Subcutaneous abdominal adipose tissue (tissue), 5 donors: ENCODE data around the gene GALNT10.

ENCODE experiments used
- H3K27ac ChIP-seq: one replicate; pipeline ENCODE4 v1.7.0; 2013; ENCODE audit warnings: low read depth, mild to moderate bottlenecking, inconsistent platforms, low read length, moderate library complexity
- H3K27me3 ChIP-seq, 5 donors: one replicate each; pipeline ENCODE4 v1.7.0; 2013; ENCODE audit warnings: low read length in 5 of 5, inconsistent platforms in 1 of 5; ENCODE audit not compliant: control insufficient read depth in 5 of 5, insufficient read depth in 4 of 5
- H3K36me3 ChIP-seq, 5 donors: one replicate each; pipeline ENCODE4 v1.7.0; 2013; ENCODE audit warnings: low read length in 5 of 5; ENCODE audit not compliant: control insufficient read depth in 5 of 5, insufficient read depth in 5 of 5
- H3K4me1 ChIP-seq, 5 donors: one replicate each; pipeline ENCODE4 v1.7.0; 2013; ENCODE audit warnings: low read length in 5 of 5, mild to moderate bottlenecking in 3 of 5, moderate library complexity in 1 of 5; ENCODE audit not compliant: control insufficient read depth in 5 of 5, insufficient read depth in 5 of 5
- H3K4me3 ChIP-seq, 5 donors: one replicate each; pipeline ENCODE4 v1.7.0; 2013; ENCODE audit warnings: low read length in 5 of 5, low read depth in 1 of 5
- H3K9ac ChIP-seq, 5 donors: one replicate each; pipeline ENCODE4 v1.7.0; 2013; ENCODE audit warnings: low read length in 5 of 5, mild to moderate bottlenecking in 4 of 5, moderate library complexity in 3 of 5
- H3K9me3 ChIP-seq, 5 donors: one replicate each; pipeline ENCODE4 v1.7.0; 2013; ENCODE audit warnings: low read length in 5 of 5; ENCODE audit not compliant: control insufficient read depth in 5 of 5
- donor health status: healthy.
- donor health status: healthy.
- donor health status: healthy.
- donor health status: healthy.
- donor health status: healthy.

Gene GALNT10

GRCh38 chr5:154260224-154260927 lies 69.8 kb downstream of the GALNT10 start:
- no peak overlapping the region for H3K4me3 ChIP-seq
- H3K4me1 ChIP-seq, result peaks cover 4 to 16% (median 12%) of the 10 kb centered on the region in 5 donors
- no peaks in the 10 kb centered on the region for H3K27me3 ChIP-seq
- H3K9me3 ChIP-seq, result no peaks in the 10 kb centered on the region
- no peaks in the 10 kb centered on the region for H3K36me3 ChIP-seq
- H3K9ac ChIP-seq, result no peak overlapping the region
- H3K27ac ChIP-seq, result no peak overlapping the region

DNA sequence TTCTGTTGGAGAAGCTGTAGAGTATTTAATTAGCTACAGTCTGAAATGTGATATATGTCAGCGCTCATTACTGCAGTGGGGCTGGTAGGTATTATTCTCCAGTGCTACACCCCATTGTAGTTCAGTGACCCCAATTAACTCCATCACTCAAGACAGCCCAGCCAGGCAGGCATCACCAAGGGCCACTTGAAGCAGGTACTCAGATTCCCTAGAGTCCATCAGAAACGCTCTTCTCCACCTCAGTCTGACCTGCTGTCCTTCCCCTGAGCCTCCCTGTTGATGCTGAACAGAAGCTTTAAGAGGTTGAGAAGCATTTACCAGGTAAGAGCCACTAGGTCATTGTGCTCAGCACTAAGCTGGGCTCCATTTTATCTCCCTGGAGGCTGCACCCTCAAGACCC lies 71.8 kb downstream of the GALNT10 start:
- Histone ChIP-seq H3K36me3 (no peaks in the 10 kb centered on the region), H3K27ac (no peak overlapping the region), H3K4me1 (peaks cover 2 to 19% (median 12%) of the 10 kb centered on the region in 5 donors), H3K27me3 (no peaks in the 10 kb centered on the region), H3K9ac (no peak overlapping the region), H3K4me3 (no peak overlapping the region), H3K9me3 (no peaks in the 10 kb centered on the region)

DNA sequence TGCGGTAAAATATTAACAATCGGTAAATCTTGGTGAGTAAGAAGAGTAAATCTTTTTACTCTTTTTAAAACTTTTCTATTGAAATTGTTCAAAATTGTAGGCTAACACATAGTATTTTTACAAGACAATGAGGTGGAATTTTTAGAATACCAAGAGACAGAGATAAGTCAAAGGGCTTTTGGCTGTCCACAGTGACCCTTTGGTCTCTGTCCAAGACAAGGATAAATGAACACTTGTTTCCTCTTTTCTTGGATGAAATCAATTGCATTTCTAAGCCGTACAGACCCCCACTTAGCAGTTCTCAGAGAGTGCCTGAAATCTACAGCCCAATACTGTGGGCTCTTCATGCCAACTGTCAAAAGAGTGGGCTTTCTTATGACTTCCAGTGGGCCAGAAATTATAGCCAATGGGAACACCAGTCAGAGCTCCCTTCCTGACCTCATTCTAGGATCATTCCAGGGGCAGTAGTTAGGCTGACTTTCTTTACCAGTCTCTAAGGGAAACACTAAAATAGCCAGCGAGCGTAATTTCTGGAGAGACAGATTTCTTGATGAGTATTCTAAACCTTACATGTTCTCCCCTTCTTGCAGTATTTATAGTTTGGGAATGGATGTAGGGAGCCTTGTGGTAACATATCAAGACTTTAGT lies 74.1 kb downstream of the GALNT10 start:
- Histone ChIP-seq H3K27me3 (no peaks in the 10 kb centered on the region), H3K4me1 (peaks cover 2 to 19% (median 13%) of the 10 kb centered on the region in 5 donors), H3K9me3 (no peaks in the 10 kb centered on the region), H3K9ac (no peak overlapping the region), H3K36me3 (no peaks in the 10 kb centered on the region), H3K27ac (no peak overlapping the region), H3K4me3 (no peak overlapping the region)

DNA sequence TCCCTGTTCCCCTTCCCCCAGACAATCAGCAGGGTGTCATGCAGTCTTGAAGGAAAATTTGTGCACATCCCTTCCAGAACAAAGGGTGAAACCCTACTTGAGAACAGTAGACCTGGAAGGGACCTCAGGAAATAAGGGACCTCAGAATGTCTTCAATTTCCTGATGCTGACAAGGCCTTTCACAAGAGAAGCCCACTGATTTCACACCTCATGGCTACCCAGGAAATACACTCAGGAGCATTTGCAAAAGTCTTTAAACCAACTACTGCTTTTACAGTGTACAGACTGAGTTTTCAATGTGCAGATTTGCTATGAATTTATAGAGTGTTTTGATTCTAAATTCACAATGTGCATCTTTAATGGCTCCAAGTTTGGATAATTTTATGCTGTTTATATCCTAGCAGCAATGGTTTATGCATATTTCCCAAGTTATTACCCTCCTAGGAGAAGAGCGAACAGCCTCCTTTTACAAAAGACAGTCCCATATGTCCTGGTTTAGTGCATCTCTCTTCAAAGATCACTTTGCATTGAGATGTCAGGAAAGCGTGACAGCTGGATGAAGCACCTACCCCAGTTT lies 74.8 kb downstream of the GALNT10 start:
- no peaks in the 10 kb centered on the region for H3K27me3 ChIP-seq
- no peak overlapping the region for H3K9ac ChIP-seq
- H3K9me3 ChIP-seq, result no peaks in the 10 kb centered on the region
- peaks cover 2 to 17% (median 13%) of the 10 kb centered on the region in 5 donors for H3K4me1 ChIP-seq
- H3K36me3 ChIP-seq, result no peaks in the 10 kb centered on the region
- H3K4me3 ChIP-seq, result no peak overlapping the region
- H3K27ac ChIP-seq, result no peak overlapping the region

GRCh38 chr5:154267516-154267915 lies 77.0 kb downstream of the GALNT10 start:
- no peak overlapping the region for H3K27ac ChIP-seq

GRCh38 chr5:154268073-154268472 lies 77.5 kb downstream of the GALNT10 start:
- Histone ChIP-seq H3K4me1 (peaks cover 2 to 25% (median 21%) of the 10 kb centered on the region in 5 donors), H3K36me3 (no peaks in the 10 kb centered on the region)

More at GRCh38 chr5:154267516-154267915, 77.0 kb downstream of the GALNT10 start:
- no peaks in the 10 kb centered on the region for H3K9me3 ChIP-seq
- H3K4me1 ChIP-seq, result peaks cover 2 to 20% (median 15%) of the 10 kb centered on the region in 5 donors
- H3K36me3 ChIP-seq, result no peaks in the 10 kb centered on the region
- H3K9ac ChIP-seq, result no peak overlapping the region
- no peak overlapping the region for H3K4me3 ChIP-seq
- no peaks in the 10 kb centered on the region for H3K27me3 ChIP-seq

DNA sequence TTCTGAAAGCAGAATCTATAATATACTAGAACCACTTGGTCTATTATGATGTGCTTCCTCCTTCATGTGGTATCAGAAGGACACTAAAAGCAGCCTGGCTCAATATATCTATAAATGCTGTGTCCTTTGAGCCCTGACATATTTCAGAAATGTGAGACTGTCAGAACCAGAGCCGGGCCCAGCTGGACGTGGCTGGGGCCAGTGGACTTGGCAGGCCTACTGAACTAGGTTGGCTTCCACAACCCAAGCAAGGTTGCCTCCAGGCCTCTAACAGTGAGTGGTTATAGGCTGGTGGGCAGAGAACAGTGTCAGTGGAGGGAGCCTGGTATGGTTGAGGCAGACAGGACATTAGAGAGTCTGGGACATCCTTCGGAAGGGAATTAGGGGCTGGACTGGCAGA lies 78.9 kb downstream of the GALNT10 start:
- H3K4me1 ChIP-seq, result peaks cover 2 to 32% (median 31%) of the 10 kb centered on the region in 5 donors
- H3K9me3 ChIP-seq, result no peaks in the 10 kb centered on the region
- no peak overlapping the region for H3K27ac ChIP-seq
- H3K27me3 ChIP-seq, result no peaks in the 10 kb centered on the region
- H3K9ac ChIP-seq, result no peak overlapping the region
- no peak overlapping the region for H3K4me3 ChIP-seq
- no peaks in the 10 kb centered on the region for H3K36me3 ChIP-seq

More at GRCh38 chr5:154268073-154268472, 77.5 kb downstream of the GALNT10 start:
- Histone ChIP-seq H3K27me3 (no peaks in the 10 kb centered on the region), H3K9me3 (no peaks in the 10 kb centered on the region), H3K4me3 (no peak overlapping the region), H3K27ac (no peak overlapping the region), H3K9ac (no peak overlapping the region)

GRCh38 chr5:154271466-154271865 lies 80.9 kb downstream of the GALNT10 start:
- Histone ChIP-seq H3K4me1 (peaks cover 0 to 34% (median 25%) of the 10 kb centered on the region in 5 donors), H3K27me3 (no peaks in the 10 kb centered on the region), H3K27ac (no peak overlapping the region), H3K9me3 (no peaks in the 10 kb centered on the region), H3K4me3 (no peak overlapping the region), H3K36me3 (no peaks in the 10 kb centered on the region), H3K9ac (no peak overlapping the region)

- H3K4me1 ChIP-seq, result peaks cover 0 to 33% (median 25%) of the 10 kb centered on the region in 5 donors
- H3K27ac ChIP-seq, result peak overlapping the region; percentile 33
- H3K9me3 ChIP-seq, result no peaks in the 10 kb centered on the region
- no peaks in the 10 kb centered on the region for H3K27me3 ChIP-seq
- H3K36me3 ChIP-seq, result no peaks in the 10 kb centered on the region
- no peak overlapping the region for H3K9ac ChIP-seq
- H3K4me3 ChIP-seq, result no peak overlapping the region
Observed at GRCh38 chr5:154271936-154272514, 81.5 kb downstream of the GALNT10 start.
